ENCODE measurements around the gene MAGEA2B.
"Not testable (repeated sequence)": the region's sequence is repeated elsewhere in the genome, so short reads cannot be mapped to it uniquely, and the experiment has no call there.

- TF ChIP-seq CTCF (IDR thresholded peaks at IDR 0.05 in 4 of 5, conservative IDR thresholded peaks at IDR 0.05 in 1 of 5); POLR2A (IDR thresholded peaks at IDR 0.05): not testable (repeated sequence)
Measured at GRCh38 chrX:152713815-152714787, at the start of gene MAGEA2B.
